Panc1 (cell line): ENCODE data around the gene PCBD2.

ENCODE experiments used
- CTCF ChIP-seq: fragments of 450-650 bp; IDR thresholded peaks from 2 replicates; pipeline ENCODE4 v1.5.1; 2017; ENCODE audit warnings: mild to moderate bottlenecking
- SIN3A ChIP-seq: IDR thresholded peaks from 2 replicates; pipeline ENCODE4 v1.6.1; 2012; ENCODE audit warnings: low read depth, mild to moderate bottlenecking, low read length, moderate library complexity, borderline replicate concordance; ENCODE audit not compliant: insufficient read depth

- TF ChIP-seq CTCF (no peak), SIN3A (no peak)
Measured at GRCh38 chr5:134913795-134914194, 8.9 kb downstream of the PCBD2 start.
